SU-DHL-6 (cell line): ENCODE data around the gene LTA4H.

Source experiments
- H2AFZ ChIP-seq: fragments of 200-600 bp; sonication (generic); 2 replicates; pipeline ENCODE4 v1.6.1; 2014; ENCODE audit warnings: low read depth, mild to moderate bottlenecking, moderate library complexity, mixed read lengths, antibody characterized with exemption, low read length; ENCODE audit not compliant: severe bottlenecking
- H3F3A ChIP-seq: fragments of 200-600 bp; shearing (Covaris generic); 2 replicates; pipeline ENCODE4 v1.6.0; 2016; ENCODE audit warnings: antibody characterized with exemption, mild to moderate bottlenecking; ENCODE audit not compliant: insufficient read depth
- H3K27ac ChIP-seq: fragments of 200-600 bp; sonication (generic); 2 replicates; pipeline ENCODE4 v1.5.1; 2016; ENCODE audit warnings: low read depth, mild to moderate bottlenecking, low read length, moderate library complexity, mixed read lengths
- H3K27me3 ChIP-seq: fragments of 200-600 bp; sonication (generic), shearing (Covaris generic); 2 replicates; pipeline ENCODE4 v1.6.0; 2014; ENCODE audit warnings: mild to moderate bottlenecking, low read length
- H3K36me3 ChIP-seq: fragments of 200-600 bp; sonication (generic); 2 replicates; pipeline ENCODE4 v1.6.1; 2014; ENCODE audit warnings: mild to moderate bottlenecking, low read length, mixed read lengths
- H3K4me2 ChIP-seq: fragments of 300-600, 200-600 bp; shearing (Covaris generic), sonication (generic); 2 replicates; pipeline ENCODE4 v1.6.0; 2014; ENCODE audit warnings: low read length, low read depth, mild to moderate bottlenecking; ENCODE audit not compliant: poor library complexity, severe bottlenecking
- H3K4me3 ChIP-seq: fragments of 200-600 bp; sonication (generic); 2 replicates; pipeline ENCODE4 v1.5.1; 2014; ENCODE audit warnings: antibody characterized with exemption, low read length, mild to moderate bottlenecking, mixed read lengths; ENCODE audit not compliant: insufficient read depth, poor library complexity, severe bottlenecking
- H3K79me2 ChIP-seq: fragments of 200-600 bp; sonication (generic); 2 replicates; pipeline ENCODE4 v1.6.1; 2014; ENCODE audit warnings: mild to moderate bottlenecking, low read length, moderate library complexity; ENCODE audit not compliant: insufficient read depth
- H3K9ac ChIP-seq: fragments of 200-600 bp; sonication (generic); 2 replicates; pipeline ENCODE4 v1.7.0; 2014; ENCODE audit warnings: mild to moderate bottlenecking, low read length
- H3K9me2 ChIP-seq: fragments of 200-600 bp; sonication (generic); replicated peaks from 2 replicates; pipeline ENCODE4 v1.6.1; 2014; ENCODE audit warnings: low read length; ENCODE audit not compliant: insufficient read depth
- H3K9me3 ChIP-seq: fragments of 200-600 bp; sonication (generic); 2 replicates; pipeline ENCODE4 v1.6.1; 2014; ENCODE audit warnings: low read length, mixed read lengths; ENCODE audit not compliant: insufficient read depth
- H4K20me1 ChIP-seq: fragments of 200-600 bp; sonication (generic); 2 replicates; pipeline ENCODE4 v1.6.1; 2014; ENCODE audit warnings: low read depth, mild to moderate bottlenecking, antibody characterized with exemption, low read length, moderate library complexity, mixed read lengths
- CTCF ChIP-seq: fragments of 200-600 bp; sonication (generic); IDR thresholded peaks from one replicate; pipeline ENCODE4 v1.5.1; 2017; ENCODE audit warnings: antibody characterized with exemption, mild to moderate bottlenecking, low read length, moderate library complexity; ENCODE audit not compliant: insufficient read depth, poor library complexity, severe bottlenecking
- EZH2phosphoT487 ChIP-seq: fragments of 200-600 bp; sonication (generic), shearing (Covaris generic); conservative IDR thresholded peaks from 2 replicates; pipeline ENCODE4 v1.6.1; 2018; ENCODE audit warnings: mild to moderate bottlenecking, antibody characterized with exemption, low read length, moderate library complexity, mixed read lengths

The LTA4H gene

GRCh38 chr12:96057986-96058553 lies 22.7 kb upstream of the LTA4H start:
- no peak overlapping the region for H3K27ac ChIP-seq
- no peaks in the 10 kb centered on the region for H3K79me2 ChIP-seq
- H3K9me2 ChIP-seq = no peaks in the 10 kb centered on the region

DNA sequence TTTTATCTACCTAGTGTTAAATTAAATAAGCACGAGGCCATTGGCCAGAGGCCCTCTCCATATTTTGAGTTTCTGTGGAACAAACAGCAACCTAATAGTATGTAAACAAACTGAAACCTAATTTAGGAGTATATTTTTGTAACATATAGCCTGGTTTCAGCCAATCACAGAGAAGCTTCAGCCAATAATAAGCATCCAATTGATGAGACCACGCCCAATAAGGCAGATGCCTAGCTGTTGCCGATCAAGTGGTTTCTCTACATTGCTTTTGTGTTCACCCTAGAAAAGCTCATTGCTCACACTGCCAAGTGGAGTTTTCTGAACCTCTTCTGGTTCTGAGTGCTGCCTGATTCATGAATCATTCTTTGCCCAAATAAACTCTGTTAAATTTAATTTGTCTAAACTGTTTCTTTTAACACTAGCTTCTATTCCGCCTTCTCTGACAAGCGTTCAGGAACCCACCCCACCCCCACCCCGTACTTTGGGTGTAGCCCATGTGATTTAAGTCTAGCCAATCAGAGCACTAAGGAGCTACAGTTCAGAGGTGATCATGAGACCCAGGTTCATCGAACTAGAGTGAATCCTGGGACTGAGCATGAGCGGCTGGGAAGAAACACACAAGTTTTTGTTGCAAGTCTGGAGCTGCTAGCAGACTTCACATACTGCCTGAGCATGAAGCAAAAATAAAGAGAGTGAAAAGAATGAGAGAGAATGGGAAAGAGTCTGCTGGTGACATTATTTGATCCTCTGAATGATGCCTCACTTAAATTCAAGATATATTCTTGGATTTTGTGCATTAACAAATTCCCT lies 21.5 kb upstream of the LTA4H start:
- Histone ChIP-seq H3K27me3 (no peaks in the 10 kb centered on the region), H3K9me3 (no peaks in the 10 kb centered on the region), H2AFZ (no peak overlapping the region), H3K79me2 (no peaks in the 10 kb centered on the region), H3K36me3 (no peaks in the 10 kb centered on the region), H3K4me2 (no peak overlapping the region), H3F3A (no peaks in the 10 kb centered on the region), H4K20me1 (no peaks in the 10 kb centered on the region), H3K9me2 (no peaks in the 10 kb centered on the region), H3K9ac (no peak overlapping the region), H3K27ac (no peak overlapping the region), H3K4me3 (no peak overlapping the region)
- TF ChIP-seq CTCF = no peak
- no peak for TF ChIP-seq EZH2phosphoT487

More at GRCh38 chr12:96057986-96058553, 22.7 kb upstream of the LTA4H start:
- Histone ChIP-seq H3K27me3 (no peaks in the 10 kb centered on the region), H3K36me3 (no peaks in the 10 kb centered on the region), H2AFZ (no peak overlapping the region), H3K4me3 (no peak overlapping the region), H3K9ac (no peak overlapping the region), H3K4me2 (no peak overlapping the region), H3F3A (no peaks in the 10 kb centered on the region), H4K20me1 (no peaks in the 10 kb centered on the region), H3K9me3 (no peaks in the 10 kb centered on the region)
- no peak for TF ChIP-seq CTCF
- TF ChIP-seq EZH2phosphoT487 = no peak

- H4K20me1 ChIP-seq = no peaks in the 10 kb centered on the region
- H3K9ac ChIP-seq = no peak overlapping the region
- TF ChIP-seq CTCF (no peak), EZH2phosphoT487 (no peak)
- H3K27ac ChIP-seq = no peak overlapping the region
- no peaks in the 10 kb centered on the region for H3K79me2 ChIP-seq
- H2AFZ ChIP-seq = no peak overlapping the region
- no peak overlapping the region for H3K4me2 ChIP-seq
- H3K27me3 ChIP-seq = no peaks in the 10 kb centered on the region
- H3K4me3 ChIP-seq = no peak overlapping the region
- H3F3A ChIP-seq = no peaks in the 10 kb centered on the region
- no peaks in the 10 kb centered on the region for H3K36me3 ChIP-seq
- no peaks in the 10 kb centered on the region for H3K9me3 ChIP-seq
- no peaks in the 10 kb centered on the region for H3K9me2 ChIP-seq
Observed at GRCh38 chr12:96054244-96054610, 18.8 kb upstream of the LTA4H start.
